T-helper 2 cell treated with Interferon-gamma antibody and Interleukin-4, amounts not matched to agents 100 ng/mL and 5 ng/mL, for 36 hours (primary cell): ENCODE results near the gene MEF2A. TPM values are rescaled to one million over a fixed set of nuclear protein-coding genes. Genes with fewer than 3 reads are reported as not detected.

Experiments
- intact Hi-C: fragments of 100-400 bp; cut with micrococcal nuclease; formaldehyde crosslinking; loops from one replicate; pipeline ENCODE4 v1.15.1; 2023
- total RNA-seq: library from RNA; stranded (reverse); gene quantifications from 2 replicates; pipeline ENCODE4 v1.2.3, GENCODE V29; 2022

The MEF2A gene
- total RNA-seq, 1 donor from 2014 or later, result 28.9 TPM

GRCh38 chr15:99726333-99726732 is 160.5 kb downstream of the MEF2A start:
- intact Hi-C loops, result no loop called here

- intact Hi-C loops, result no loop called here
Measured at GRCh38 chr15:99727330-99727729, 161.5 kb downstream of the MEF2A start.

GRCh38 chr15:99727733-99728132 is 161.9 kb downstream of the MEF2A start:
- intact Hi-C loops, result no loop called here

GRCh38 chr15:99728916-99729315 is 163.1 kb downstream of the MEF2A start:
- intact Hi-C loops, result no loop called here

GRCh38 chr15:99729327-99729726 is 163.5 kb downstream of the MEF2A start:
- intact Hi-C loops, result no loop called here

GRCh38 chr15:99729920-99730319 is 164.1 kb downstream of the MEF2A start:
- intact Hi-C loops, result loop anchor here (5.0 to 10.0 kb wide), 2 partner anchors 197 to 625 kb away; partner anchors contain the start of gene SYNM

GRCh38 chr15:99731336-99732123 is 165.7 kb downstream of the MEF2A start:
- intact Hi-C loops, result loop anchor here (5.0 to 10.0 kb wide), 2 partner anchors 196 to 627 kb away; partner anchors contain the start of gene SYNM

GRCh38 chr15:99732124-99732750 is 166.5 kb downstream of the MEF2A start:
- intact Hi-C loops, result loop anchor here (5.0 to 10.0 kb wide), 2 partner anchors 195 to 627 kb away; partner anchors contain the start of gene SYNM

GRCh38 chr15:99732751-99733267 is 167.0 kb downstream of the MEF2A start:
- intact Hi-C loops, result loop anchor here (1.0 to 10.0 kb wide), 7 partner anchors 12 to 628 kb away; partner anchors contain the start of genes LRRC28, MEF2A and SYNM

GRCh38 chr15:99733268-99734039 is 167.7 kb downstream of the MEF2A start, which contains the start of gene LYSMD4:
TSS of gene LYSMD4 (minus strand) at chr15:99733437. CDS start at chr15:99731999, 1,438 bp downstream.
- intact Hi-C loops, result loop anchor here (1.0 to 10.0 kb wide), 7 partner anchors 12 to 629 kb away; partner anchors contain the start of genes LRRC28, MEF2A and SYNM

GRCh38 chr15:99734040-99734291 is 168.2 kb downstream of the MEF2A start:
- intact Hi-C loops, result loop anchor here (5.0 to 10.0 kb wide), 2 partner anchors 193 to 629 kb away; partner anchors contain the start of gene SYNM

GRCh38 chr15:99734575-99734974 is 168.8 kb downstream of the MEF2A start:
- intact Hi-C loops, result loop anchor here (5.0 to 10.0 kb wide), 2 partner anchors 193 to 630 kb away; partner anchors contain the start of gene SYNM

GRCh38 chr15:99735868-99736267 is 170.1 kb downstream of the MEF2A start:
- intact Hi-C loops, result loop anchor here (10.0 kb wide), 1 partner anchor 631 kb away; the partner anchor contains the start of gene SYNM

GRCh38 chr15:99736702-99737101 is 170.9 kb downstream of the MEF2A start:
- intact Hi-C loops, result loop anchor here (10.0 kb wide), 1 partner anchor 632 kb away; the partner anchor contains the start of gene SYNM

GRCh38 chr15:99738021-99738847 is 172.4 kb downstream of the MEF2A start:
- intact Hi-C loops, result loop anchor here (10.0 kb wide), 1 partner anchor 633 kb away; the partner anchor contains the start of gene SYNM

GRCh38 chr15:99741835-99742234 is 176.1 kb downstream of the MEF2A start:
- intact Hi-C loops, result no loop called here

GRCh38 chr15:99744142-99744541 is 178.4 kb downstream of the MEF2A start:
- intact Hi-C loops, result no loop called here

- intact Hi-C loops, result no loop called here
Measured at GRCh38 chr15:99745370-99746086, 179.7 kb downstream of the MEF2A start.

- intact Hi-C loops, result no loop called here
Measured at GRCh38 chr15:99749386-99749785, 183.6 kb downstream of the MEF2A start.
